GM12878 (cell line): ENCODE data around the gene PTBP3. TPM values are rescaled to one million over a fixed set of nuclear protein-coding genes. Genes with fewer than 3 reads are reported as not detected.

Experiments
- ATAC-seq: fragments of 200-7000 bp; cut with Tn5 transposase; 3 replicates; pipeline ENCODE4 v1.9.1; 2020; ENCODE audit warnings: mild to moderate bottlenecking, moderate library complexity
- BruUV-seq: library from RNA; stranded (reverse); fragments of 400-500 nt; replicated peaks from 2 replicates; lab custom pipeline; 2021; lab: Mats Ljungman, UMichigan
- CTCF ChIA-PET: fragments of 300-600 bp; sonication (Branson Sonifier 250); formaldehyde crosslinking; extraction: SDS; loops from one replicate; lab custom pipeline; 2021; ENCODE audit warnings: inconsistent platforms; lab: Yijun Ruan, JAX
- POLR2A ChIA-PET: fragments of 350-600 bp; formaldehyde crosslinking; extraction: SDS; loops from one replicate; lab custom pipeline; 2021; ENCODE audit warnings: inconsistent platforms; lab: Charles Lee
- RAD21 ChIA-PET: fragments of 300-600 bp; sonication (Branson Sonifier 250); formaldehyde crosslinking; loops from one replicate; lab custom pipeline; 2023; ENCODE audit warnings: antibody characterized with exemption; ENCODE audit not compliant: unreplicated experiment; lab: Charles Lee
- SMC1A ChIA-PET: fragments of 300-600 bp; sonication (Branson Sonifier 250); formaldehyde crosslinking; loops from one replicate; lab custom pipeline; 2023; ENCODE audit not compliant: unreplicated experiment, uncharacterized antibody; lab: Charles Lee
- DNase-seq: peaks from one replicate; pipeline ENCODE4 v3.0.0-alpha.2; 2011; ENCODE audit warnings: low read depth, low spot score
- FAIRE-seq: peaks from 3 replicates; lab custom pipeline; 2011; peaks lifted over from hg19 to GRCh38; lab: Jason Lieb, UNC
- H2AFZ ChIP-seq: 2 replicates; pipeline ENCODE4 v1.6.0; 2011; ENCODE audit warnings: low read depth, low read length, control low read depth; ENCODE audit not compliant: control insufficient read depth
- H3K27ac ChIP-seq: 2 replicates; pipeline ENCODE4 v1.5.1; 2011; ENCODE audit warnings: control low read depth; ENCODE audit not compliant: control insufficient read depth, insufficient read depth
- H3K27me3 ChIP-seq, 2 experiments: replicated peaks in 1 of 2; 2 replicates each; pipeline versions ENCODE4 v1.6.0 to v1.6.1; 2011; ENCODE audit warnings: low read length in 1 of 2; ENCODE audit not compliant: control insufficient read depth in 2 of 2, insufficient read depth in 2 of 2
- H3K36me3 ChIP-seq, 2 experiments: 2 replicates each; pipeline ENCODE4 v1.5.1; 2011; ENCODE audit warnings: low read length in 1 of 2; ENCODE audit not compliant: control insufficient read depth in 2 of 2, insufficient read depth in 2 of 2
- H3K4me1 ChIP-seq: 2 replicates; pipeline ENCODE4 v1.6.1; 2011; ENCODE audit warnings: mild to moderate bottlenecking, low read length, moderate library complexity, mixed read lengths; ENCODE audit not compliant: control insufficient read depth, insufficient read depth
- H3K4me2 ChIP-seq: 2 replicates; pipeline ENCODE4 v1.6.0; 2011; ENCODE audit warnings: control low read depth; ENCODE audit not compliant: control insufficient read depth, insufficient read depth
- H3K4me3 ChIP-seq: fragments of 200-600 bp; sonication (generic); 2 replicates; pipeline ENCODE4 v1.5.1; 2016
- H3K79me2 ChIP-seq: 2 replicates; pipeline ENCODE4 v1.6.0; 2011; ENCODE audit warnings: low read length; ENCODE audit not compliant: control insufficient read depth, insufficient read depth
- H3K9ac ChIP-seq: 2 replicates; pipeline ENCODE4 v1.8.0; 2011; ENCODE audit warnings: low read length, control low read depth, mixed read lengths; ENCODE audit not compliant: control insufficient read depth, insufficient read depth
- H3K9me3 ChIP-seq: replicated peaks from 3 replicates; pipeline ENCODE4 v1.5.1; 2011; ENCODE audit warnings: mild to moderate bottlenecking, low read length; ENCODE audit not compliant: control insufficient read depth, insufficient read depth
- H4K20me1 ChIP-seq: 2 replicates; pipeline ENCODE4 v1.6.0; 2011; ENCODE audit not compliant: control insufficient read depth, insufficient read depth
- HDGF ChIP-seq: fragments of 450-650 bp; IDR thresholded peaks from 2 replicates; pipeline ENCODE4 v1.6.1; 2016; ENCODE audit warnings: antibody characterized with exemption
- MYB ChIP-seq: fragments of 150-350 bp; IDR thresholded peaks from 2 replicates; pipeline ENCODE4 v1.6.1; 2014; ENCODE audit warnings: mild to moderate bottlenecking, low read depth, low read length, borderline replicate concordance
- POLR2A ChIP-seq: IDR thresholded peaks from 2 replicates; pipeline ENCODE4 v1.6.1; 2011; ENCODE audit warnings: low read depth, mild to moderate bottlenecking, low read length
- POLR2AphosphoS5 ChIP-seq: IDR thresholded peaks from 2 replicates; pipeline ENCODE4 v1.6.1; 2011; ENCODE audit warnings: mild to moderate bottlenecking, low read length, inconsistent platforms
- SMC3 ChIP-seq: IDR thresholded peaks from 2 replicates; pipeline ENCODE4 v1.6.1; 2011; ENCODE audit warnings: low read length, improper control_type of control experiment, borderline replicate concordance
- SPI1 ChIP-seq: IDR thresholded peaks from 2 replicates; pipeline ENCODE4 v1.6.1; 2011; ENCODE audit warnings: low read depth, mild to moderate bottlenecking, low read length, moderate library complexity, borderline replicate concordance; ENCODE audit not compliant: insufficient read depth
- TAF1 ChIP-seq: IDR thresholded peaks from 2 replicates; pipeline ENCODE4 v1.6.1; 2011; ENCODE audit warnings: mild to moderate bottlenecking, low read depth, low read length, borderline replicate concordance
- TARDBP ChIP-seq: IDR thresholded peaks from 2 replicates; pipeline ENCODE4 v1.6.1; 2016; ENCODE audit warnings: borderline replicate concordance
- WGBS: methylation state at CpG from one replicate; pipeline ENCODE4 v1.1.6; 2016; ENCODE audit warnings: low lambda C conversion rate; ENCODE audit not compliant: insufficient replicate concordance, insufficient coverage; ENCODE audit errors: missing lambda C conversion rate; 5-methylcytosine and 5-hydroxymethylcytosine counted together
- in situ Hi-C: fragments of 300-500 bp; cut with MboI; formaldehyde crosslinking; loops from 9 replicates; pipeline ENCODE4 v1.14.3; 2018; ENCODE audit warnings: mixed read lengths
- intact Hi-C: fragments of 100-400 bp; cut with micrococcal nuclease; formaldehyde crosslinking; loops from one replicate; pipeline ENCODE4 v1.14.2; 2022; ENCODE audit not compliant: unreplicated experiment
- polyA plus RNA-seq, 11 experiments: library from polyadenylated mRNA; depleted of rRNA in 4 of 11; unstranded in 6 of 11; stranded (reverse) in 5 of 11; fragments of >200 nt; fragmentation: Nextera tagmentation in 4 of 11; fragmentation: Illumina TruSeq in 1 of 11; extraction: Ambion mirVana in 4 of 11; extraction: Trizol in 1 of 11; gene quantifications; 1 replicate in 1 of 11; 2 replicates in 10 of 11; pipeline versions ENCODE4 v1.2.1 to v1.2.3, GENCODE V29; 2011 to 2016; ENCODE audit warnings: inconsistent platforms in 2 of 11, missing spikeins in 2 of 11, low read depth in 1 of 11
- total RNA-seq, 4 experiments: library from RNA; depleted of rRNA in 3 of 4; stranded (reverse); fragments of >200 nt in 3 of 4; fragmentation: Illumina TruSeq in 1 of 4; extraction: Trizol in 1 of 4; gene quantifications; 2 replicates each; pipeline versions ENCODE4 v1.2.1 to v1.2.3, GENCODE V29; 2013 to 2021

The PTBP3 gene
- total and polyA plus RNA-seq, 10 of the 15 experiments (the other 5 are each of a cell fraction or from before 2014, with no cell fraction given): 12.5 to 104 (median 52.7) TPM

- no TSS peak for BruUV-seq
- Histone ChIP-seq H3K4me1 (peaks cover 15% of the 10 kb centered on the region), H2AFZ (no peak overlapping the region), H3K79me2 (no peaks in the 10 kb centered on the region; the same call in 1 of the 2 replicates), H3K27me3 (no peaks in the 10 kb centered on the region), H4K20me1 (no peaks in the 10 kb centered on the region), H3K9me3 (no peaks in the 10 kb centered on the region), H3K27ac (no peak overlapping the region), H3K4me3 (no peak overlapping the region), H3K36me3 (peaks cover 3 to 4% of the 10 kb centered on the region in 2 experiments; a peak in 3 of 4 replicates), H3K4me2 (no peak overlapping the region), H3K9ac (no peak overlapping the region)
- DNase-seq: no peak
- POLR2A ChIA-PET: interaction anchor here (0.7 kb wide), 1 partner anchor 10 kb away, joined by 3 read pairs; no protein-coding TSS in a partner anchor
- intact Hi-C loops: loop anchor here (5.0 kb wide), 1 partner anchor 80 kb away; the partner anchor contains the start of gene PTBP3
- RAD21 ChIA-PET: no interaction called here
- CTCF ChIA-PET: interaction anchor here (0.6 to 1.0 kb wide), 3 partner anchors 46 to 154 kb away, joined by 3 to 4 read pairs (median 3); no protein-coding TSS in a partner anchor
- in situ Hi-C loops: no loop called here
- FAIRE-seq: no peak
- TF ChIP-seq SPI1: no peak
- no peak for TF ChIP-seq POLR2A
- TF ChIP-seq TARDBP: no peak
- TF ChIP-seq SMC3: no peak
- no peak for TF ChIP-seq HDGF
- no peak for TF ChIP-seq MYB
- TF ChIP-seq TAF1: no peak
- TF ChIP-seq POLR2AphosphoS5: no peak
- TF ChIP-seq, all 136 proteins: peak for 0
- WGBS: 93% methylated on average over 5 of the region's 5 CpGs
- ATAC-seq: no peak
- SMC1A ChIA-PET: interaction anchor here (0.8 to 1.9 kb wide), 4 partner anchors 11 to 121 kb away, joined by 3 to 5 read pairs (median 4); no protein-coding TSS in a partner anchor
These were observed 81.2 kb downstream of the PTBP3 start for GRCh38 chr9:112252194-112252593.
